HG02571 (cell line): ENCODE data around the gene FAM110A.
"Not testable (repeated sequence)": the region's sequence is repeated elsewhere in the genome, so short reads cannot be mapped to it uniquely, and the experiment has no call there.

Source experiments
- ATAC-seq: cut with Tn5 transposase; IDR thresholded peaks from one replicate; pipeline ENCODE4 v1.9.1; 2021; ENCODE audit warnings: mild to moderate bottlenecking, moderate library complexity; ENCODE audit not compliant: unreplicated experiment

FAM110A gene

GRCh38 chr20:892371-892770 lies 58.9 kb downstream of the FAM110A start:
- ATAC-seq, result not testable (repeated sequence)
